BLaER1 (cell line): Measurements from ENCODE around the gene AGTPBP1.
"Not testable (repeated sequence)": the region's sequence is repeated elsewhere in the genome, so short reads cannot be mapped to it uniquely, and the experiment has no call there.

Experiments used
- H3K27ac ChIP-seq: shearing (Covaris generic); formaldehyde crosslinking; 2 replicates; pipeline ENCODE4 v1.8.1; 2022
- H3K27me3 ChIP-seq: shearing (Covaris generic); formaldehyde crosslinking; 2 replicates; pipeline ENCODE4 v1.8.1; 2022
- H3K36me3 ChIP-seq: shearing (Covaris generic); formaldehyde crosslinking; 2 replicates; pipeline ENCODE4 v1.8.1; 2022
- H3K4me1 ChIP-seq: shearing (Covaris generic); formaldehyde crosslinking; 2 replicates; pipeline ENCODE4 v1.8.1; 2022
- H3K4me2 ChIP-seq: shearing (Covaris generic); formaldehyde crosslinking; 2 replicates; pipeline ENCODE4 v1.8.1; 2022
- H3K4me3 ChIP-seq: shearing (Covaris generic); formaldehyde crosslinking; 2 replicates; pipeline ENCODE4 v1.8.1; 2022
- H3K9ac ChIP-seq: shearing (Covaris generic); formaldehyde crosslinking; 2 replicates; pipeline ENCODE4 v1.8.1; 2022
- H3K9me3 ChIP-seq: shearing (Covaris generic); formaldehyde crosslinking; 2 replicates; pipeline ENCODE4 v1.8.1; 2022
- H4K20me1 ChIP-seq: shearing (Covaris generic); formaldehyde crosslinking; 2 replicates; pipeline ENCODE4 v1.8.1; 2022
- Cebpa-rat ChIP-seq: shearing (Covaris generic); IDR thresholded peaks from 2 replicates; pipeline ENCODE4 v1.8.1; 2022

AGTPBP1 gene

DNA sequence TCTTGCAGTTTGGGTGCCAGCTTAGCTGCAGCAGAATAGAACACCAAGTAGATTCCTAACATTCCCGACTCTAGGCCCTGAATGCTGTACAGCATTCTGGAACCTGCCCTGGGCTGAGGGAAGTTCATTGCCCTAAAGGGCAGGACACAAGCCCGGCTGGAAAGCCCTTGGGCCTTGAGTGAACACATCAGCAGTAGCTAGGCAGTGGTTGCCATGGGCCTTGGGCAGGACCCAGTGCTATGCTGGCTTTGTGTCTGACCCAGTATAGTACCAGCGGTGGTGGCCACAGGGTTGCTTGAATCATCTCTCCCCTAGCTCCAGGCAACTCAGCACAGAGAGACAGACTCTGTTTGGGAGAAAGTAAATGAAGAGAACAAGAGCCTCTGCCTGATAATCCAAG is 137.8 kb downstream of the AGTPBP1 start:
- Histone ChIP-seq H3K27ac (no peak overlapping the region), H3K4me3 (no peak overlapping the region), H3K4me2 (no peak overlapping the region), H4K20me1 (no peaks in the 10 kb centered on the region), H3K9me3 (peaks cover 10% of the 10 kb centered on the region), H3K36me3 (peaks cover 31% of the 10 kb centered on the region), H3K4me1 (no peaks in the 10 kb centered on the region), H3K9ac (no peak overlapping the region), H3K27me3 (no peaks in the 10 kb centered on the region)
- TF ChIP-seq Cebpa-rat = no peak

DNA sequence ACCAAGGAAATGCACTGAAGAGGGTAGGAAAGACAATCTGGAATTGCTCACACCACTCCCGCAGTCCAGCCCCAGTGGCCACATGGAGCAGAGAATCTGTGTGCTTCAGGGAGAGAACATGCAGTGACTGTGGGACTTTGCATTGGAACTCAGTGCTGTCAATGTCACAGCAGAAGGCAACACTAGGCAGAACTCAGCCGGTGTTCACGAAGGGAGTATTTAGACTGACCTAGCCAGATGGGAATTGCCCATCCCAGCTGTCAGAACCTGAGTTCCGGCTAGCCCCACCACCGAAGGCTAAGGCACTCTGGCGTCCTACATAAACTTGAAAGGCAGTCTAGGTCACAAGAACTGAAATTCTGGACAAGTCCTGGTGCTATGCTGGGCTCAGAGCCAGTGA is 139.0 kb downstream of the AGTPBP1 start:
- no peak for TF ChIP-seq Cebpa-rat

DNA sequence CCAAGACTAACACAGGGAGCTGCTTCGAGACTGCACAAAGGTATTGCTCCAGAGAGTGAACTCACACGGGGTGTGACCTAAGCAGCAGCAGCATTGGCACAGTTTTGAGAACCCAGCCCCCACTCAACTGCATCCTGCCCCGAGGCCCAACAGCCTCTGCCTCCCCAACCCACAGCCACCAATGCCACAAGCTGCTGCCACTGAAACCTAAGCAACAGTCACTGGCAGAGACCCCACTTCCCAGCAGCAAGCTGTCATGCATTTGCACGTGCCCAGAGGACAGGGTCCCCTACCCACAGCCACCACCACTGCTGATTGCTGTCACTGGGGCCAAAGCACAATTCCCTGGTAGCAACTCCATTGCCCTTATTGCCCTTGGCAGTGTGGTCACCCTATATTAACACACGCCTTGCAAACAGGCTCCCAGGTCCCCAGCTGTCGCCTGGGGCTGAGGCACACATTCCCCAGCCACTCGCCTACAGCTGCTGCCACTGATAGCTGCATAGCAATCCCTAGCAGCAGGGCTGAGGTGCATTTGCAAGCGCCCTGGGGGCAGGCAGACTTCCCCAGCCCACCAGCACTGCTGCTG is 141.0 kb downstream of the AGTPBP1 start:
- peaks cover 31% of the 10 kb centered on the region for H3K36me3 ChIP-seq
- H3K9me3 ChIP-seq = peaks cover 10% of the 10 kb centered on the region
- no peak for TF ChIP-seq Cebpa-rat
- H4K20me1 ChIP-seq = no peaks in the 10 kb centered on the region
- no peak overlapping the region for H3K9ac ChIP-seq
- no peak overlapping the region for H3K4me3 ChIP-seq
- no peaks in the 10 kb centered on the region for H3K27me3 ChIP-seq
- no peak overlapping the region for H3K4me2 ChIP-seq
- H3K4me1 ChIP-seq = no peaks in the 10 kb centered on the region
- no peak overlapping the region for H3K27ac ChIP-seq

More for the DNA sequence above, 139.0 kb downstream of the AGTPBP1 start:
- H3K27me3 ChIP-seq = no peaks in the 10 kb centered on the region
- H3K36me3 ChIP-seq = peaks cover 31% of the 10 kb centered on the region
- H3K4me2 ChIP-seq = no peak overlapping the region
- peaks cover 10% of the 10 kb centered on the region for H3K9me3 ChIP-seq
- H3K4me1 ChIP-seq = no peaks in the 10 kb centered on the region
- no peak overlapping the region for H3K4me3 ChIP-seq
- no peaks in the 10 kb centered on the region for H4K20me1 ChIP-seq
- no peak overlapping the region for H3K27ac ChIP-seq
- H3K9ac ChIP-seq = no peak overlapping the region

DNA sequence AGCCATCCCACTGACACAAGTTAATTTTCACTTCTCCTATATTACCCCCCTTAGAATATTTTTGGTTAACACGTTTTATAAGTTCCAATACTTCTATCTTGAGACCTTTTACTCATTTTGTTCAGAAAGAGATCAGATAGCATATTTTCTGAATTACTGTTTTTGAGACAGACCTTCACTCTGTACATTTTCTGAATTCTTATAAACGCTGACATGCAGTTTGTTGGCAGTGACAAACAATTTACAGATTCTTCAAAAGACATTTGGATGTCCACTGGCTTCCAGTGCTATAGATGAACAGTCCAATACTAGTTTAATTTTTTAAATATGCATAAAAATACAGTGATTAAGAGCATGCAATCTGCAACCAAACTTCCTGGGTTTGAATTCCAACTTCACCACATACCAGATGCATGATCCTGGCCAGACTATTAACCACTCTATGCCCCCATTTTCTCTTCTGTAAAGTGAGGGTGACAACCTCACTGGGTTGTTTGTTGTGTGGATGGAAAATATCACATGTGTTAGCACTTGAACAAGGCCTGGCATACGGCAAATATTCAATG is 142.1 kb downstream of the AGTPBP1 start:
- H3K9me3 ChIP-seq = peaks cover 10% of the 10 kb centered on the region
- TF ChIP-seq Cebpa-rat = no peak
- no peak overlapping the region for H3K27ac ChIP-seq
- no peaks in the 10 kb centered on the region for H3K27me3 ChIP-seq
- peaks cover 31% of the 10 kb centered on the region for H3K36me3 ChIP-seq
- no peak overlapping the region for H3K4me3 ChIP-seq
- H3K4me1 ChIP-seq = no peaks in the 10 kb centered on the region
- no peak overlapping the region for H3K4me2 ChIP-seq
- no peaks in the 10 kb centered on the region for H4K20me1 ChIP-seq
- no peak overlapping the region for H3K9ac ChIP-seq

DNA sequence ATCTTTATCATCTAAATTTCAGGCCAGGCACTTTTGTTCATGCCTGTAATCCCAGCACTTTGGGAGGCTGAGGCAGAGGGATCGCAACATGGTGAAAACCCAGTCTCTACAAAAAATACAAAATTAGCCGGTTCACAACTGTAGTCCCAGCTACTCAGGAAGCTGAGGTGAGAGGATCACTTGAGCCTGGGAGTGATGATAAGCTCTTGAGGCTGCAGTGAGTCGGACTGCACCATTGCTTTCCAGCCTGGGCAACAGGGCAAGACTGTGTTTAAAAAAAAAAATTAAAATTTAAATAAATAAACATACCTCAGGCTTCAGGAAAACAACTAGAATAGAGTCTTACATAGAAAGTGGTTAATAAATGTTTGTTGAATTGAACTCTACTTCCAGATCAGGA is 147.4 kb downstream of the AGTPBP1 start:
- Histone ChIP-seq H3K36me3 (0 out of 2 replicates have a peak, but pooled peaks cover 5% of the 10 kb centered on the region), H3K27me3 (no peaks in the 10 kb centered on the region), H3K9ac (no peak overlapping the region), H4K20me1 (no peaks in the 10 kb centered on the region), H3K4me1 (no peaks in the 10 kb centered on the region), H3K9me3 (no peaks in the 10 kb centered on the region), H3K27ac (no peak overlapping the region), H3K4me2 (no peak overlapping the region), H3K4me3 (no peak overlapping the region)
- no peak for TF ChIP-seq Cebpa-rat

DNA sequence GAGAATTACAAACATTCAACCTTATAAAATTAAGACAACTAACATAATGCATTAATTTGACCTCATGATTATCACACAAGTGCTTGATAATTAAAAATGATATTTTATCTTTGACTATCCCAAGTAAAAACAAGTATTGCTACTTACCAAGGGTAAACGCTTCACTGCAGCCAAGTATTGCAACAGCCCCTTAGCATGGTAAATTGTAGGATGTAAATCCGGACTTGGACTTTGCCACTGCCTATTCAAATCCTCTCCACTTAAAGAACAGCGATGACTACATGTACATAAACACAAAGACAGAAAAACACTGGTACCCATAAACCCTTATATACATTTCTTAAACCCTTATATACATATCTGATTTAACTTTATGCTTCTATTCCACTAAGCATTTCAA is 155.1 kb downstream of the AGTPBP1 start:
- no peak for TF ChIP-seq Cebpa-rat
- no peaks in the 10 kb centered on the region for H4K20me1 ChIP-seq
- H3K4me1 ChIP-seq = no peaks in the 10 kb centered on the region
- H3K4me3 ChIP-seq = no peak overlapping the region
- H3K27ac ChIP-seq = no peak overlapping the region
- no peaks in the 10 kb centered on the region for H3K27me3 ChIP-seq
- H3K4me2 ChIP-seq = no peak overlapping the region
- peaks cover 39% of the 10 kb centered on the region for H3K36me3 ChIP-seq
- H3K9me3 ChIP-seq = no peaks in the 10 kb centered on the region
- no peak overlapping the region for H3K9ac ChIP-seq

DNA sequence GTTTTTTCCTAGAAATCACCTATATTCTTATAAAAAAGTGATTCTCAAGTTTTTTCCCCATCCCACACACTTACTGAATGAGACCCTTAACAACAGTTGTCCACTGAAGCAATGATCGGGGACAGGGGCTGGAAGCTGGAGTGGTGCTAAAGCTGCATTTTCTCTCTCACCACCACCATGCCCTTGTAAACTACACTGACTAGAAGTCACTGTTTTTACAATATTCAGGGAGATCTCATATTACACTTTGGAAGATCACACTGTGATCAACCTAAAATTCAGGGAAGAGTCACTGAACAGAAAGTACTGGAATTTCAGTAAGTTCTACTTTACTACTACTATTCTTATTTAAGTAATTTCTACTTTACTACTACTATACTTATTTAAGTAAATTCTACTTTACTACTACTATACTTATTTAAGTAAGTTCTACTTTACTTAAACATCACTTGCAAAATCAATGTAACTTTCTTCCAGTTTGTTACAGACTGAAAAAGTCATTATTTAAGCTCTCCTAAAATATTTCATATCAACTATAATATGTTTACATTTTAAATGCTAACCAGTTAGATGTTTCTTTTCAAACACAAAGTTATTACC is 164.3 kb downstream of the AGTPBP1 start:
- H3K4me3 ChIP-seq = no peak overlapping the region
- no peak overlapping the region for H3K27ac ChIP-seq
- no peak overlapping the region for H3K9ac ChIP-seq
- peaks cover 20% of the 10 kb centered on the region for H3K36me3 ChIP-seq
- no peak overlapping the region for H3K4me2 ChIP-seq
- H3K27me3 ChIP-seq = no peaks in the 10 kb centered on the region
- no peak for TF ChIP-seq Cebpa-rat
- H4K20me1 ChIP-seq = no peaks in the 10 kb centered on the region
- H3K4me1 ChIP-seq = no peaks in the 10 kb centered on the region
- peaks cover 5% of the 10 kb centered on the region; the same call in 1 of the 2 replicates for H3K9me3 ChIP-seq

DNA sequence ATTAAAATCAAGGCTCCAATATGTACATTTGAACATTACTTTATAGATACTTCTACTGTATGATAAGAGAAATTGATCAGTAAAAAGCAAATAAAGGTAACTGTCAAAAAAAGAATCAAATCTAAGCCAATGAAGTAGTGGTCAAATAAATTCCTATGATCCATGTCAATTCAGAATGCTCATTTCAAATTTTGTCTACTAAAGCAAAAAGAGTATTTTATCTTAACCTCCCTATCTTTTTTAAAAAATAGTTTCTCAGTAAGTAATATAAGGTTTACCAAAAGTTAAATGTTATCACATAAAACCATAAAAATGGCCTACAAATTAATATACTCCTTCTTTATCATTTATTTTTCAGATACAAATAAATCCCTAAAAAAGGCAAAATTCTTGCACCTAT is 165.9 kb downstream of the AGTPBP1 start:
- Histone ChIP-seq H3K4me3 (no peak overlapping the region), H3K27ac (no peak overlapping the region), H3K4me1 (no peaks in the 10 kb centered on the region), H3K9ac (no peak overlapping the region), H3K36me3 (peaks cover 16% of the 10 kb centered on the region), H3K4me2 (no peak overlapping the region), H3K27me3 (no peaks in the 10 kb centered on the region), H4K20me1 (no peaks in the 10 kb centered on the region), H3K9me3 (peaks cover 5% of the 10 kb centered on the region; the same call in 1 of the 2 replicates)
- TF ChIP-seq Cebpa-rat = no peak

DNA sequence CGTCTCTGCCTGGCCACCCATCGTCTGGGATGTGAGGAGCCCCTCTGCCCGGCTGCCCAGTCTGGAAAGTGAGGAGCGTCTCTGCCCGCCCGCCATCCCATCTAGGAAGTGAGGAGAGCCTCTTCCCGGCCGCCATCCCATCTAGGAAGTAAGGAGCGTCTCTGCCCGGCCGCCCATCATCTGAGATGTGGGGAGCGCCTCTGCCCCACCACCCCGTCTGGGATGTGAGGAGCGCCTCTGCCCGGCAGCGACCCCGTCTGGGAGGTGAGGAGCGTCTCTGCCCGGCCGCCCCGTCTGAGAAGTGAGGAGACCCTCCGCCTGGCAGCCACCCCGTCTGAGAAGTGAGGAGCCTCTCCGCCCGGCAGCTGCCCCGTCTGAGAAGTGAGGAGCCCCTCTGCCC is 168.2 kb downstream of the AGTPBP1 start:
- H3K27ac ChIP-seq, H3K4me3 ChIP-seq, H3K4me1 ChIP-seq, H3K9me3 ChIP-seq, H4K20me1 ChIP-seq, H3K4me2 ChIP-seq, H3K27me3 ChIP-seq, H3K9ac ChIP-seq: not testable (repeated sequence)
- peaks cover 20% of the 10 kb centered on the region for H3K36me3 ChIP-seq

DNA sequence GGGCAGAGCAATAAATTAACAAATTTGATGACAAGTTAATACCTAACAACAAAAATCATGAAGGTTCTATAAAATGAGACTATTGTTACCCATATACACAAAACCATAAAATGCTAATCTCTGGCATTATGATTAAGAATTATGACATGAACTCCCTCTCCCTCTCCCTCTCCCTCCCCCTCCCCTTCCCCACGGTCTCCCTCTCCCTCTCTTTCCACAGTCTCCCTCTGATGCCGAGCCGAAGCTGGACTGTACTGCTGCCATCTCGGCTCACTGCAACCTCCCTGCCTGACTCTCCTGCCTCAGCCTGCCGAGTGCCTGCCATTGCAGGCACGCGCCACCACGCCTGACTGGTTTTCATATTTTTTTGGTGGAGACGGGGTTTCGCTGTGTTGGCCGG is 168.8 kb downstream of the AGTPBP1 start:
- H3K4me2 ChIP-seq, H4K20me1 ChIP-seq, H3K9me3 ChIP-seq, H3K27me3 ChIP-seq, H3K4me3 ChIP-seq, H3K9ac ChIP-seq, H3K4me1 ChIP-seq, H3K27ac ChIP-seq: not testable (repeated sequence)
- peaks cover 20% of the 10 kb centered on the region for H3K36me3 ChIP-seq
